Astrocyte of the spinal cord (primary cell): Measurements from ENCODE around the gene NKX2-2.

ENCODE experiments used
- DNase-seq: peaks from one replicate; pipeline ENCODE4 v3.0.0; 2011; ENCODE audit warnings: low read depth, low spot score
- H3K4me3 ChIP-seq: 2 replicates; pipeline ENCODE4 v1.5.1; 2011; ENCODE audit warnings: low read depth, mild to moderate bottlenecking, low read length, moderate library complexity
- CTCF ChIP-seq: IDR thresholded peaks from 2 replicates; pipeline ENCODE4 v1.5.1; 2012; ENCODE audit warnings: low read depth, mild to moderate bottlenecking, low read length, inconsistent platforms
- in situ Hi-C: cut with HindIII; loops from 2 replicates; pipeline ENCODE4 v1.10.0; 2017; ENCODE audit warnings: low sequenced_read_pairs

NKX2-2 gene

GRCh38 chr20:21514553-21515251 lies 838 bp upstream of the NKX2-2 start:
- in situ Hi-C loops: no loop called here
- DNase-seq: no peak
- H3K4me3 ChIP-seq: peak overlapping the region; percentile 10
- TF ChIP-seq CTCF: no peak

- peak overlapping the region; percentile 31 for H3K4me3 ChIP-seq
- in situ Hi-C loops: no loop called here
- TF ChIP-seq CTCF: no peak
- no peak for DNase-seq
These were observed 642 bp downstream of the NKX2-2 start for GRCh38 chr20:21513181-21513663.

GRCh38 chr20:21512634-21513180 lies 1.2 kb downstream of the NKX2-2 start:
- TF ChIP-seq CTCF: no peak
- H3K4me3 ChIP-seq: peak overlapping the region; percentile 31
- no peak for DNase-seq
- in situ Hi-C loops: no loop called here

DNA sequence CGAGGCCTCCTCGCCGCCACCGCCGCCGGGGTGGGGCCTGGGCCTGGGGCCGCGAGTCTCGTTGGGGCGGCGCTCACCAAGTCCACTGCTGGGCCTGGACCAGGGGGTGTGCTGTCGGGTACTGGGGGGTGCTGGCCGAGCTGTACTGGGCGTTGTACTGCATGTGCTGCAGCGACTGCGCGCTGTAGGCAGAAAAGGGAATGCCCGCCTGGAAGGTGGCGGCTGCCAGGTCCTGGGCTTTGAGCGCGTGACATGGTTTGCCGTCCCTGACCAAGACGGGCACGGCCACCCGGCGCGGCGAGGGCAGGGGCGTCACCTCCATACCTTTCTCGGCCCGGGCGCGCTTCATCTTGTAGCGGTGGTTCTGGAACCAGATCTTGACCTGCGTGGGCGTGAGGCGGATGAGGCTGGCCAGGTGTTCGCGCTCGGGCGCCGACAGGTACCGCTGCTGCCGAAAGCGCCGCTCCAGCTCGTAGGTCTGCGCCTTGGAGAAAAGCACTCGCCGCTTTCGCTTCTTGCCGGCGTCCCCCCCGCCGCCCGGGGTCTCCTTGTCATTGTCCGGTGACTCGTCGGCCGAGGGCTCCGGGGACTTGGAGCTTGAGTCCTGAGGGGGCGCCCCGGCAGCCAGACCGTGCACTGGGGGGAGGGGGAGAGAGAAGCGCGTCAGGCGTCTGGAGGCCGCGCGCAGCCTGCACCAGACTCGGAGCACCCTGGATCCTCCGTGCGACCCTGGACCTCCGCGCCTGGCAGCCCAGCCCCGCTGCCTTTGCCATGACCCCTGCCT lies 1.8 kb downstream of the NKX2-2 start:
- peak overlapping the region; percentile 31 for H3K4me3 ChIP-seq
- in situ Hi-C loops: no loop called here
- no peak for TF ChIP-seq CTCF
- no peak for DNase-seq

DNA sequence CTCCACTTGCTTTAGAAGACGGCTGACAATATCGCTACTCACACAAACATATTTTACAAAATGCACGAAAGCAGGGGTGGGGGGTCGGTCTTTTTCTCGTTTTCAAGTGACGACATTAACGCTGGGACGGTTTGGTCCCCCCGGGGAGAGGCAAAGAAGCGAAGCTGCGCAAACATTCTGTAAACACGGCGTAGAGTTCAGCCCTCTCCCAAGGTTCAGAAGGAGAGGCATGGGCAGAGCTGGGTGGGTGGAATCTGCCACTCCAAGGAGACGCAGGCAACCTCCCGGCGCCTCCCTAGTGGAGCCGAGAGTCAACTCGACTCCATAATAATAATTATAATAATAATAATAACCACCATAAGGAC lies 2.4 kb downstream of the NKX2-2 start:
- TF ChIP-seq CTCF: no peak
- no peak for DNase-seq
- no peak overlapping the region for H3K4me3 ChIP-seq
- in situ Hi-C loops: no loop called here

DNA sequence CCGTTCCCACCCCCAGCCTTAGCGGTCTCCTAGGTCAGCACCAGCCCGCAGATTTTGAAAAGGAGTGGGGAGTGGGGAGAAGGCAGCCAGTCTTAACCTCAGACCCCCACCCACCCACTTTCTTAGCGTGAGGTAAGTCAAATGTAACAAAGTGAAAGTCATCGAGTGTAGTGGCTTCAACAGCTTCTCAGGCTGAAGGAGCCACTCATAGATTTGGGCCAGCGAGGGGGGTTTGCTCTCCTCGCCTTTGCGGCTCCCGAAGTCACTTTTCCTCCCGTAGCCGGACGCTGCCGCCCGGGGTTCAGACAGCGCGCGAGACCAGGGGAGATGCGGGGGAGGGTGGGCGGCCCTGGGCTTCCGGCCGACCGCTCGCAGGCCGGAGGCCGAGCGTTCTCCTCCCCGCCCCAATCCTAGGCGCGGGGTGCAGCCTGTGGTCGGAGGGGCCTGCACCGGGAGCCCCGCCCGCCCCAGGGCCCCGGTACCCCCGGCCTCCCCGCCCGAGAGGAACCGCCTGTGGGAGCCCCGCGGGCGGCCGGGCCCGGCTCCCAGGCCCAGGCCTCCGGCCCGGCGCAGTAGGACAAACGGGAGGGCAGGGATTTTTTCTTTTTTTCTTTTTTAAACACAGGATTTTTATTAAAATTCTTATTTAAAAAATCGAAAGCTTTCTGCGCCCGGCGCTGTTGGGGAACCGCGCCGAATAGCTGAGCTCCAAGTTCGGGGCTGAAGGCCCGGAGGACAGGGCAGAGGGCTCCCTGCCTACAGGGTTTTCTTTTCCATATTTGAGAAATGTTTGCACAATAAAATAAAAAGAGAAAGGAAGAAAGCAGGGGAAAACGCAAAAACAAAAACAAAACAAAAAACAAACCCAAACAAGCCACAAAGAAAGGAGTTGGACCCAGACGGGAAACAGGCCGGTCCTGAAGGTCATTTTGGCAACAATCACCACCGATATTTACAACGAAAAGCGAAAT lies 3.2 kb downstream of the NKX2-2 start:
- H3K4me3 ChIP-seq: peak overlapping the region; percentile 30
- DNase-seq: no peak
- TF ChIP-seq CTCF: no peak
- in situ Hi-C loops: no loop called here
